ENCODE data around the gene LIG1.

Gene LIG1

DNA sequence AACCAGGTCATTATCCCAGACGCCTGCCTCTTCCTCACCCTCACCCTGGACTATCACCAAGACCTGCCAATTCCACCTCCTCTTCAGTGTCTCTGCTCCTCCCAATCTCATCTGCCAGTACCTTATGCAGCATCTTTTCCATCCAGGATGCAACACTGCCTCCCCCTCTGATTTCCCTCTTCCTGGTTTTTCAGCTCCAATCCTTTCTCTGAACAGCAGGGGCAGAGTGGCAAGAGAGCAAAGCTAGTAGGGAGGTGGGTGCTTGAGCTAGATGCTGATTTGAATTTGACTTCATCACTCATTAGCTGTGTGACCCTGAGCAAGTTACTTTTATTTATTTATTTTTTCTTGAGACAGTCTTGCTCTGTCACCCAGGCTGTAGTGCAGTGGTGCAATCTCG lies 100.7 kb downstream of the LIG1 start:
- no peak for FAIRE-seq

Measured in endometrium (tissue), 2 donors.